Adrenal gland (tissue), 12 donors: ENCODE results near the gene GLB1L2. TPM values are rescaled to one million over a fixed set of nuclear protein-coding genes. Genes with fewer than 3 reads are reported as not detected.

Experiments used
- DNase-seq, 7 donors: peaks; one replicate each; pipeline ENCODE4 v3.0.0-alpha.2; 2019 to 2020
- H3K27ac ChIP-seq, 5 donors: fragments of 200-600 bp; sonication (generic) in 4 of 5; 1 replicate in 3 of 5; 2 replicates in 2 of 5; pipeline versions ENCODE4 v1.5.1 to v1.8.0; 2016 to 2020; ENCODE audit warnings: mild to moderate bottlenecking in 1 of 5
- H3K27me3 ChIP-seq: fragments of 200-600 bp; 2 replicates; pipeline ENCODE4 v1.8.0; 2021
- H3K36me3 ChIP-seq, 2 donors: fragments of 200-600 bp; replicated peaks in 1 of 2; 1 replicate in 1 of 2; 2 replicates in 1 of 2; pipeline versions ENCODE4 v1.5.1 to v1.8.0; 2018 to 2022
- H3K4me1 ChIP-seq, 2 donors: fragments of 200-600 bp; replicated peaks in 1 of 2; 1 replicate in 1 of 2; 2 replicates in 1 of 2; pipeline versions ENCODE4 v1.5.1 to v1.8.0; 2018 to 2021
- H3K4me3 ChIP-seq, 4 donors: fragments of 200-600 bp; sonication (generic) in 3 of 4; one replicate each; pipeline ENCODE4 v1.5.1; 2016 to 2018
- H3K9me3 ChIP-seq, 3 donors: fragments of 200-600 bp; sonication (generic) in 1 of 3; replicated peaks in 1 of 3; 1 replicate in 2 of 3; 2 replicates in 1 of 3; pipeline versions ENCODE4 v1.5.1 to v1.8.0; 2016 to 2021
- POLR2A ChIP-seq, 2 donors: fragments of 450-650 bp; IDR thresholded peaks; one replicate each; pipeline ENCODE4 v1.6.1; 2017; ENCODE audit warnings: antibody characterized with exemption in 2 of 2, mild to moderate bottlenecking in 2 of 2, moderate library complexity in 1 of 2
- WGBS, 4 donors: extraction: QIAGEN DNeasy Blood & Tissue Kit in 2 of 4; methylation state at CpG; one replicate each; pipeline versions ENCODE4 v1.1.5 to v1.1.7; 2013 to 2017; 5-methylcytosine and 5-hydroxymethylcytosine counted together
- intact Hi-C, 2 donors: fragments of 100-400 bp; cut with DNase I; formaldehyde crosslinking; loops; one replicate each; pipeline versions ENCODE4 v1.14.1 to v1.15.0; 2022 to 2023
- polyA plus RNA-seq, 3 donors: library from polyadenylated mRNA; stranded (reverse); fragments of 200-250 nt in 2 of 3; fragments of 350-450 nt in 1 of 3; fragmentation: Illumina TruSeq in 1 of 3; extraction: RNeasy Lipid Tissue Mini Kit (QIAGEN cat#74804) in 1 of 3; gene quantifications; one replicate each; pipeline ENCODE4 v1.2.3, GENCODE V29; 2013 to 2014
- total RNA-seq, 9 donors: library from RNA; depleted of rRNA in 4 of 9; stranded (reverse); fragments of >200 nt in 4 of 9; fragments of 120-200 nt in 1 of 9; fragmentation: NEBNext Ultra II Directional in 1 of 9; extraction: Animal tissue kit (Norgen Biotek cat#: 25700) in 1 of 9; gene quantifications; one replicate each; pipeline versions ENCODE4 v1.1.0 to v1.2.4, GENCODE V29; 2013 to 2023
- TF ChIP-seq, protein P1 (sequence below), 6 experiments: fragments of 450-650 bp in 4 of 6; fragments of 200-600 bp in 2 of 6; sonication (generic) in 1 of 6; IDR thresholded peaks; 1 replicate in 5 of 6; 2 replicates in 1 of 6; pipeline versions ENCODE4 v1.5.1 to v1.8.0; 2016 to 2021; ENCODE audit warnings: antibody characterized with exemption in 6 of 6, mild to moderate bottlenecking in 2 of 6, moderate library complexity in 1 of 6
- donor health status: healthy with polysubstance abuse.
- donor health status: Bipolar disorder and iron deficiency.
- donor health status: DM: yes; HTN: yes; CAD: no.
- donor health status: DM: no; HTN: no; CAD: no.
- donor health status: DM: no; HTN: no; CAD: no.
- donor health status: DM: yes; HTN: yes; CAD: no.

GLB1L2 gene
- total and polyA plus RNA-seq, 12 donors: 0.66 to 8.1 (median 2.6) TPM

DNA sequence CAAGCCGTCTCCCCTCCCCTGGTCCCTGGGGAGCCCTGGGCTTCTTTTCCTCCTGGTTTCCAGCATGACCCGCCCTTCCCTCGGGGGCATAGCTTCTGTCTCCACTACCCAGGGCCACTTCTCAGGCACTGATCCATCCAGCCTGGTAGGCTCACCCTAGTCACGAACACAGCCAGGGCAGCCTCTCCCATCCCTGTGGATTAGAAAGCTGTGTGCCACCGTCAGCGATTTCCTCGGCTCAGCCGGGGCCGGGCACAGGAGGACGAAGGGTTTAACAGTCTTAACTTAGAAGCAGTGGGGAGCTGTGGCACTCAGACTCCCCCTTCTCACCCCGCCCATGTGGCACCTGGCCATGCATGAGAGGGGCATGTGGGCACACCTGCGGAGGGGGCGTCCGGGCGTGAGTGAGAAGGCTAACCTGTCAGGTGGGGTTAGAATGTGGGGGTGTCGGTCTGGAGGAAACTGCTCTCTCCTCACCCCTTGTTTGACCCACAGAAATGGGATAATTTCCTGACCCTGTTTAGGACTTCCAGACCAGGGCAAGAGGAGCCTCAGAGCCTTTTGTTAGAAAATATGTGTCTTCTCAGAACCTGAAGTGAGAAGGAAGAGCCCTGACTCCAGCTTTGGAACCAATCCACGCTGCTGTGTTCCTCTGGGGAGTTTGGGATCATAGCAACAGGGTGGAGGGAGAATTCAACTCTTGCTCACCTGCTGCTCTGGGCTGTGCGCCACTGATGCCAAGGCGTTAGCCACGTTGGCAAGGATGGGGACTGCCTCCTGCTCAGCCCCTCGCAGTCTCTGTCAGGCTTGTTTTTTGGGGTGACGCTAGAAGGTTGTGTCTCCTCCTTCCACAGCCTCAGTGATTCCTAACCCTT, 14.6 kb downstream of the GLB1L2 start:
- H3K4me1 ChIP-seq: no peaks in the 10 kb centered on the region
- intact Hi-C loops: no loop called here
- H3K9me3 ChIP-seq: no peaks in the 10 kb centered on the region
- WGBS, 4 donors: 68 to 85% (median 83%) methylated on average over 8 to 22 of the region's 22 CpGs
- H3K27me3 ChIP-seq: no peaks in the 10 kb centered on the region
- H3K4me3 ChIP-seq: no peak overlapping the region
- peak in 2 of 7 donors; percentile 9 to 13 for DNase-seq
- H3K27ac ChIP-seq: no peak overlapping the region
- no peaks in the 10 kb centered on the region for H3K36me3 ChIP-seq
- TF ChIP-seq, protein P1, sequence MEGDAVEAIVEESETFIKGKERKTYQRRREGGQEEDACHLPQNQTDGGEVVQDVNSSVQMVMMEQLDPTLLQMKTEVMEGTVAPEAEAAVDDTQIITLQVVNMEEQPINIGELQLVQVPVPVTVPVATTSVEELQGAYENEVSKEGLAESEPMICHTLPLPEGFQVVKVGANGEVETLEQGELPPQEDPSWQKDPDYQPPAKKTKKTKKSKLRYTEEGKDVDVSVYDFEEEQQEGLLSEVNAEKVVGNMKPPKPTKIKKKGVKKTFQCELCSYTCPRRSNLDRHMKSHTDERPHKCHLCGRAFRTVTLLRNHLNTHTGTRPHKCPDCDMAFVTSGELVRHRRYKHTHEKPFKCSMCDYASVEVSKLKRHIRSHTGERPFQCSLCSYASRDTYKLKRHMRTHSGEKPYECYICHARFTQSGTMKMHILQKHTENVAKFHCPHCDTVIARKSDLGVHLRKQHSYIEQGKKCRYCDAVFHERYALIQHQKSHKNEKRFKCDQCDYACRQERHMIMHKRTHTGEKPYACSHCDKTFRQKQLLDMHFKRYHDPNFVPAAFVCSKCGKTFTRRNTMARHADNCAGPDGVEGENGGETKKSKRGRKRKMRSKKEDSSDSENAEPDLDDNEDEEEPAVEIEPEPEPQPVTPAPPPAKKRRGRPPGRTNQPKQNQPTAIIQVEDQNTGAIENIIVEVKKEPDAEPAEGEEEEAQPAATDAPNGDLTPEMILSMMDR (IDR thresholded peaks at IDR 0.05): no peak
- no peak for TF ChIP-seq POLR2A (IDR thresholded peaks at IDR 0.05)

- no peaks in the 10 kb centered on the region for H3K9me3 ChIP-seq
- WGBS, 4 donors: 79 to 82% (median 80%) methylated on average over 4 to 5 of the region's 5 CpGs
- H3K4me1 ChIP-seq: no peaks in the 10 kb centered on the region
- H3K27me3 ChIP-seq: no peaks in the 10 kb centered on the region
- DNase-seq: peak in 1 of 7 donors; percentile 16
- no peak for TF ChIP-seq POLR2A (IDR thresholded peaks at IDR 0.05)
- TF ChIP-seq, protein P1 (IDR thresholded peaks at IDR 0.05): no peak
- no peak overlapping the region for H3K4me3 ChIP-seq
- no peaks in the 10 kb centered on the region for H3K36me3 ChIP-seq
- H3K27ac ChIP-seq: no peak overlapping the region
- intact Hi-C loops: no loop called here
Measured at GRCh38 chr11:134346976-134347350, 15.2 kb downstream of the GLB1L2 start.

DNA sequence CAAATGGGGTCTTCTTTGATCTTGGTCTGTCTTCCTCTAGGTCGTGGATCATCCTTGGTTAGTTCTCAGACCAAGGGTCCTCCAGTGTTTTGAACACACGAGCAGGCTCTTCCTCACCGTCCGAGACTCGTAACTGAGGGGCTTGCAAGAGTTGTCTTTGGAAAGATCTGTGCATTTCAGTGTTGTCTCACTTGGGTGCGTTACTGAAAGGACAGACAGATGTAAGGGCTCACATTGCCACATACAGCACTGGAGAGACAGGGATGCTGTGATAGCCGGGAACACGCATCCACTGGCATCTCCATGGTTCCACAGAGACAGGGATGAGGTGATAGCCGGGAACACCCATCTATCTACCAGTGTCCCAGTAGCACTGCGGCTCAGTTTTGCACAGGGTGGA, 15.7 kb downstream of the GLB1L2 start:
- Histone ChIP-seq H3K27me3 (no peaks in the 10 kb centered on the region), H3K9me3 (no peaks in the 10 kb centered on the region), H3K36me3 (no peaks in the 10 kb centered on the region), H3K4me1 (no peaks in the 10 kb centered on the region), H3K27ac (no peak overlapping the region), H3K4me3 (no peak overlapping the region)
- intact Hi-C loops: no loop called here
- 79 to 89% (median 83%) methylated on average over 10 of the region's 10 CpGs for WGBS, 4 donors
- DNase-seq: peak in 3 of 7 donors; percentile 2 to 23 (median 10)
- TF ChIP-seq, protein P1 (IDR thresholded peaks at IDR 0.05): no peak
- TF ChIP-seq POLR2A (IDR thresholded peaks at IDR 0.05): no peak

GRCh38 chr11:134349109-134349801, 17.5 kb downstream of the GLB1L2 start:
- TF ChIP-seq, protein P1 (IDR thresholded peaks at IDR 0.05): no peak
- no peak for TF ChIP-seq POLR2A (IDR thresholded peaks at IDR 0.05)
- H3K36me3 ChIP-seq: no peaks in the 10 kb centered on the region
- no peaks in the 10 kb centered on the region for H3K9me3 ChIP-seq
- H3K27ac ChIP-seq: no peak overlapping the region
- 56 to 65% (median 65%) methylated on average over 6 of the region's 6 CpGs for WGBS, 4 donors
- DNase-seq: no peak
- no peak overlapping the region for H3K4me3 ChIP-seq
- intact Hi-C loops: no loop called here
- H3K4me1 ChIP-seq: no peaks in the 10 kb centered on the region
- H3K27me3 ChIP-seq: no peaks in the 10 kb centered on the region
